GM12878 (cell line): ENCODE measurements around the gene DLST. TPM values are rescaled to one million over a fixed set of nuclear protein-coding genes. Genes with fewer than 3 reads are reported as not detected.

Experiments
- ATAC-seq: fragments of 200-7000 bp; cut with Tn5 transposase; 3 replicates; pipeline ENCODE4 v1.9.1; 2020; ENCODE audit warnings: mild to moderate bottlenecking, moderate library complexity
- BruUV-seq: library from RNA; stranded (reverse); fragments of 400-500 nt; replicated peaks from 2 replicates; lab custom pipeline; 2021; lab: Mats Ljungman, UMichigan
- CTCF ChIA-PET: fragments of 300-600 bp; sonication (Branson Sonifier 250); formaldehyde crosslinking; extraction: SDS; loops from one replicate; lab custom pipeline; 2021; ENCODE audit warnings: inconsistent platforms; lab: Yijun Ruan, JAX
- POLR2A ChIA-PET: fragments of 350-600 bp; formaldehyde crosslinking; extraction: SDS; loops from one replicate; lab custom pipeline; 2021; ENCODE audit warnings: inconsistent platforms; lab: Charles Lee
- RAD21 ChIA-PET: fragments of 300-600 bp; sonication (Branson Sonifier 250); formaldehyde crosslinking; loops from one replicate; lab custom pipeline; 2023; ENCODE audit warnings: antibody characterized with exemption; ENCODE audit not compliant: unreplicated experiment; lab: Charles Lee
- SMC1A ChIA-PET: fragments of 300-600 bp; sonication (Branson Sonifier 250); formaldehyde crosslinking; loops from one replicate; lab custom pipeline; 2023; ENCODE audit not compliant: unreplicated experiment, uncharacterized antibody; lab: Charles Lee
- DNase-seq: peaks from one replicate; pipeline ENCODE4 v3.0.0-alpha.2; 2011; ENCODE audit warnings: low read depth, low spot score
- FAIRE-seq: peaks from 3 replicates; lab custom pipeline; 2011; peaks lifted over from hg19 to GRCh38; lab: Jason Lieb, UNC
- H2AFZ ChIP-seq: 2 replicates; pipeline ENCODE4 v1.6.0; 2011; ENCODE audit warnings: low read depth, low read length, control low read depth; ENCODE audit not compliant: control insufficient read depth
- H3K27ac ChIP-seq: 2 replicates; pipeline ENCODE4 v1.5.1; 2011; ENCODE audit warnings: control low read depth; ENCODE audit not compliant: control insufficient read depth, insufficient read depth
- H3K27me3 ChIP-seq, 2 experiments: replicated peaks in 1 of 2; 2 replicates each; pipeline versions ENCODE4 v1.6.0 to v1.6.1; 2011; ENCODE audit warnings: low read length in 1 of 2; ENCODE audit not compliant: control insufficient read depth in 2 of 2, insufficient read depth in 2 of 2
- H3K36me3 ChIP-seq, 2 experiments: 2 replicates each; pipeline ENCODE4 v1.5.1; 2011; ENCODE audit warnings: low read length in 1 of 2; ENCODE audit not compliant: control insufficient read depth in 2 of 2, insufficient read depth in 2 of 2
- H3K4me1 ChIP-seq: 2 replicates; pipeline ENCODE4 v1.6.1; 2011; ENCODE audit warnings: mild to moderate bottlenecking, low read length, moderate library complexity, mixed read lengths; ENCODE audit not compliant: control insufficient read depth, insufficient read depth
- H3K4me2 ChIP-seq: 2 replicates; pipeline ENCODE4 v1.6.0; 2011; ENCODE audit warnings: control low read depth; ENCODE audit not compliant: control insufficient read depth, insufficient read depth
- H3K4me3 ChIP-seq: fragments of 200-600 bp; sonication (generic); 2 replicates; pipeline ENCODE4 v1.5.1; 2016
- H3K79me2 ChIP-seq: 2 replicates; pipeline ENCODE4 v1.6.0; 2011; ENCODE audit warnings: low read length; ENCODE audit not compliant: control insufficient read depth, insufficient read depth
- H3K9ac ChIP-seq: 2 replicates; pipeline ENCODE4 v1.8.0; 2011; ENCODE audit warnings: low read length, control low read depth, mixed read lengths; ENCODE audit not compliant: control insufficient read depth, insufficient read depth
- H3K9me3 ChIP-seq: replicated peaks from 3 replicates; pipeline ENCODE4 v1.5.1; 2011; ENCODE audit warnings: mild to moderate bottlenecking, low read length; ENCODE audit not compliant: control insufficient read depth, insufficient read depth
- H4K20me1 ChIP-seq: 2 replicates; pipeline ENCODE4 v1.6.0; 2011; ENCODE audit not compliant: control insufficient read depth, insufficient read depth
- ASH2L ChIP-seq: fragments of 300-600, 200-600 bp; sonication (generic); IDR thresholded peaks from 2 replicates; pipeline ENCODE4 v1.6.1; 2017; ENCODE audit warnings: low read depth, mild to moderate bottlenecking, borderline replicate concordance
- BACH1 ChIP-seq: fragments of 450-650 bp; IDR thresholded peaks from 2 replicates; pipeline ENCODE4 v1.6.1; 2017; ENCODE audit warnings: mild to moderate bottlenecking, borderline replicate concordance
- BCLAF1 ChIP-seq: fragments of 450-650 bp; IDR thresholded peaks from 2 replicates; pipeline ENCODE4 v1.6.1; 2017; ENCODE audit warnings: antibody characterized with exemption, mild to moderate bottlenecking, moderate library complexity
- BMI1 ChIP-seq: fragments of 450-650 bp; IDR thresholded peaks from 2 replicates; pipeline ENCODE4 v1.6.1; 2016; ENCODE audit warnings: mild to moderate bottlenecking, moderate library complexity, borderline replicate concordance
- HCFC1 ChIP-seq: fragments of 150-350 bp; IDR thresholded peaks from 2 replicates; pipeline ENCODE4 v1.6.1; 2014; ENCODE audit warnings: low read length
- POLR2AphosphoS5 ChIP-seq: IDR thresholded peaks from 2 replicates; pipeline ENCODE4 v1.6.1; 2011; ENCODE audit warnings: mild to moderate bottlenecking, low read length, inconsistent platforms
- TARDBP ChIP-seq: IDR thresholded peaks from 2 replicates; pipeline ENCODE4 v1.6.1; 2016; ENCODE audit warnings: borderline replicate concordance
- ZNF274 ChIP-seq: IDR thresholded peaks from one replicate; pipeline ENCODE4 v1.8.0; 2011; ENCODE audit not compliant: insufficient read length, insufficient read depth
- ZNF384 ChIP-seq: IDR thresholded peaks from 2 replicates; pipeline ENCODE4 v1.6.1; 2012; ENCODE audit warnings: low read depth, mild to moderate bottlenecking, low read length, improper control_type of control experiment, borderline replicate concordance
- ZNF622 ChIP-seq: fragments of 450-650 bp; IDR thresholded peaks from 2 replicates; pipeline ENCODE4 v1.6.1; 2017; ENCODE audit warnings: mild to moderate bottlenecking, inconsistent platforms
- WGBS: methylation state at CpG from one replicate; pipeline ENCODE4 v1.1.6; 2016; ENCODE audit warnings: low lambda C conversion rate; ENCODE audit not compliant: insufficient replicate concordance, insufficient coverage; ENCODE audit errors: missing lambda C conversion rate; 5-methylcytosine and 5-hydroxymethylcytosine counted together
- in situ Hi-C: fragments of 300-500 bp; cut with MboI; formaldehyde crosslinking; loops from 9 replicates; pipeline ENCODE4 v1.14.3; 2018; ENCODE audit warnings: mixed read lengths
- intact Hi-C: fragments of 100-400 bp; cut with micrococcal nuclease; formaldehyde crosslinking; loops from one replicate; pipeline ENCODE4 v1.14.2; 2022; ENCODE audit not compliant: unreplicated experiment
- polyA plus RNA-seq, 11 experiments: library from polyadenylated mRNA; depleted of rRNA in 4 of 11; unstranded in 6 of 11; stranded (reverse) in 5 of 11; fragments of >200 nt; fragmentation: Nextera tagmentation in 4 of 11; fragmentation: Illumina TruSeq in 1 of 11; extraction: Ambion mirVana in 4 of 11; extraction: Trizol in 1 of 11; gene quantifications; 1 replicate in 1 of 11; 2 replicates in 10 of 11; pipeline versions ENCODE4 v1.2.1 to v1.2.3, GENCODE V29; 2011 to 2016; ENCODE audit warnings: inconsistent platforms in 2 of 11, missing spikeins in 2 of 11, low read depth in 1 of 11
- total RNA-seq, 4 experiments: library from RNA; depleted of rRNA in 3 of 4; stranded (reverse); fragments of >200 nt in 3 of 4; fragmentation: Illumina TruSeq in 1 of 4; extraction: Trizol in 1 of 4; gene quantifications; 2 replicates each; pipeline versions ENCODE4 v1.2.1 to v1.2.3, GENCODE V29; 2013 to 2021
- TF ChIP-seq, protein P1 (sequence below): fragments of 450-650 bp; IDR thresholded peaks from 2 replicates; pipeline ENCODE4 v1.6.1; 2017; ENCODE audit warnings: low read depth, mild to moderate bottlenecking, moderate library complexity
- TF ChIP-seq, protein P2 (sequence below): fragments of 450-650 bp; IDR thresholded peaks from 2 replicates; pipeline ENCODE4 v1.6.1; 2016; ENCODE audit warnings: mild to moderate bottlenecking, moderate library complexity, borderline replicate concordance

DLST gene
- total and polyA plus RNA-seq, 10 of the 15 experiments (the other 5 are each of a cell fraction or from before 2014, with no cell fraction given), result 2.9 to 141 (median 67.7) TPM

- TF ChIP-seq BCLAF1, result no peak
- TF ChIP-seq, all 136 proteins: peak for 6
These were observed 45.3 kb upstream of the DLST start (continued) for GRCh38 chr14:74836251-74836960.

DNA sequence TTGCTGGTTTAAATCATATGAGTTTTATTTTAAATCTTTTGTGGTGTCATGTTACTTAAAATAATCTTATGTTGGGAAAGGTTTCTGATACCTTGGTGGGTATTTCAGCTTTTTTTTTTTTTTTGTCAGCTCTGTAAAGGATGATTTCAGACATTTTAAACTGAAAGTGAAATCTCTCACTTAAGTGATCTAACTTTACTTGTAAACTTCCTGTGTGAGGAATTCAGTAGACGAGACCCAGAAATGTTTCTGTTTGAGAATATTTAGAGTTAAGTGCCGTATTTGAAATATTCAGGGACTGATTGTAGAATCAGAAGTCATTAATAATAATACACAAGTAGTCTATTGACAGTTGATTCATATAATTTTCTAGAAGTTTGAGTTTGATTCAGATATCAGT, 43.5 kb upstream of the DLST start:
- no peaks in the 10 kb centered on the region for H4K20me1 ChIP-seq
- BruUV-seq, result no TSS peak
- no peak overlapping the region for H2AFZ ChIP-seq
- H3K4me2 ChIP-seq, result peak overlapping the region; percentile 57
- peak overlapping the region; percentile 12; the same call in 1 of the 2 replicates for H3K4me3 ChIP-seq
- H3K9me3 ChIP-seq, result no peaks in the 10 kb centered on the region
- no peak overlapping the region; the same call in 1 of the 2 replicates for H3K9ac ChIP-seq
- RAD21 ChIA-PET, result no interaction called here
- intact Hi-C loops (no loop called here), in situ Hi-C loops (no loop called here)
- H3K27ac ChIP-seq, result peak overlapping the region; percentile 41; the same call in 1 of the 2 replicates
- H3K4me1 ChIP-seq, result peaks cover 61% of the 10 kb centered on the region
- SMC1A ChIA-PET, result interaction anchor here (0.6 to 1.5 kb wide), 8 partner anchors 11 to 1078 kb away, joined by 3 to 5 read pairs (median 3); no protein-coding TSS in a partner anchor
- no peaks in the 10 kb centered on the region for H3K79me2 ChIP-seq
- WGBS, result 0% methylated on average over 2 of the region's 2 CpGs
- CTCF ChIA-PET, result interaction anchor here (1.7 to 10.6 kb wide), 3 partner anchors 20 to 229 kb away, joined by 7 to 106 read pairs (median 11); partner anchors contain the start of gene YLPM1
- FAIRE-seq (no peak), DNase-seq (no peak), ATAC-seq (no peak)
- no peaks in the 10 kb centered on the region; a peak in 1 of 4 replicates for H3K36me3 ChIP-seq
- H3K27me3 ChIP-seq, result no peaks in the 10 kb centered on the region
- POLR2A ChIA-PET, result interaction anchor here (0.6 to 0.7 kb wide), 8 partner anchors 78 to 825 kb away, joined by 3 to 8 read pairs (median 4); no protein-coding TSS in a partner anchor
- TF ChIP-seq TARDBP (no peak), HCFC1 (no peak), BACH1 (no peak), ZNF274 (no peak), ZNF384 (peak; percentile 91), POLR2AphosphoS5 (no peak), BMI1 (no peak), ASH2L (0 out of 2 replicates have a peak, but pooled peaks have one; percentile 40), ZNF622 (no peak)
- TF ChIP-seq, protein P1, sequence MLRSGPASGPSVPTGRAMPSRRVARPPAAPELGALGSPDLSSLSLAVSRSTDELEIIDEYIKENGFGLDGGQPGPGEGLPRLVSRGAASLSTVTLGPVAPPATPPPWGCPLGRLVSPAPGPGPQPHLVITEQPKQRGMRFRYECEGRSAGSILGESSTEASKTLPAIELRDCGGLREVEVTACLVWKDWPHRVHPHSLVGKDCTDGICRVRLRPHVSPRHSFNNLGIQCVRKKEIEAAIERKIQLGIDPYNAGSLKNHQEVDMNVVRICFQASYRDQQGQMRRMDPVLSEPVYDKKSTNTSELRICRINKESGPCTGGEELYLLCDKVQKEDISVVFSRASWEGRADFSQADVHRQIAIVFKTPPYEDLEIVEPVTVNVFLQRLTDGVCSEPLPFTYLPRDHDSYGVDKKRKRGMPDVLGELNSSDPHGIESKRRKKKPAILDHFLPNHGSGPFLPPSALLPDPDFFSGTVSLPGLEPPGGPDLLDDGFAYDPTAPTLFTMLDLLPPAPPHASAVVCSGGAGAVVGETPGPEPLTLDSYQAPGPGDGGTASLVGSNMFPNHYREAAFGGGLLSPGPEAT, result peak; percentile 29; the same call in 1 of the 2 replicates
- TF ChIP-seq, protein P2, sequence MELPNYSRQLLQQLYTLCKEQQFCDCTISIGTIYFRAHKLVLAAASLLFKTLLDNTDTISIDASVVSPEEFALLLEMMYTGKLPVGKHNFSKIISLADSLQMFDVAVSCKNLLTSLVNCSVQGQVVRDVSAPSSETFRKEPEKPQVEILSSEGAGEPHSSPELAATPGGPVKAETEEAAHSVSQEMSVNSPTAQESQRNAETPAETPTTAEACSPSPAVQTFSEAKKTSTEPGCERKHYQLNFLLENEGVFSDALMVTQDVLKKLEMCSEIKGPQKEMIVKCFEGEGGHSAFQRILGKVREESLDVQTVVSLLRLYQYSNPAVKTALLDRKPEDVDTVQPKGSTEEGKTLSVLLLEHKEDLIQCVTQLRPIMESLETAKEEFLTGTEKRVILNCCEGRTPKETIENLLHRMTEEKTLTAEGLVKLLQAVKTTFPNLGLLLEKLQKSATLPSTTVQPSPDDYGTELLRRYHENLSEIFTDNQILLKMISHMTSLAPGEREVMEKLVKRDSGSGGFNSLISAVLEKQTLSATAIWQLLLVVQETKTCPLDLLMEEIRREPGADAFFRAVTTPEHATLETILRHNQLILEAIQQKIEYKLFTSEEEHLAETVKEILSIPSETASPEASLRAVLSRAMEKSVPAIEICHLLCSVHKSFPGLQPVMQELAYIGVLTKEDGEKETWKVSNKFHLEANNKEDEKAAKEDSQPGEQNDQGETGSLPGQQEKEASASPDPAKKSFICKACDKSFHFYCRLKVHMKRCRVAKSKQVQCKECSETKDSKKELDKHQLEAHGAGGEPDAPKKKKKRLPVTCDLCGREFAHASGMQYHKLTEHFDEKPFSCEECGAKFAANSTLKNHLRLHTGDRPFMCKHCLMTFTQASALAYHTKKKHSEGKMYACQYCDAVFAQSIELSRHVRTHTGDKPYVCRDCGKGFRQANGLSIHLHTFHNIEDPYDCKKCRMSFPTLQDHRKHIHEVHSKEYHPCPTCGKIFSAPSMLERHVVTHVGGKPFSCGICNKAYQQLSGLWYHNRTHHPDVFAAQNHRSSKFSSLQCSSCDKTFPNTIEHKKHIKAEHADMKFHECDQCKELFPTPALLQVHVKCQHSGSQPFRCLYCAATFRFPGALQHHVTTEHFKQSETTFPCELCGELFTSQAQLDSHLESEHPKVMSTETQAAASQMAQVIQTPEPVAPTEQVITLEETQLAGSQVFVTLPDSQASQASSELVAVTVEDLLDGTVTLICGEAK, result peak; percentile 71; the same call in 1 of the 2 replicates
